CD14-positive monocyte (primary cell): ENCODE measurements around the gene SPINT3. TPM values are rescaled to one million over a fixed set of nuclear protein-coding genes. Genes with fewer than 3 reads are reported as not detected.
A peak's percentile ranks its signal among the peaks of the same experiment; 100 is the strongest.

Source experiments
- DNase-seq, 3 donors: peaks; one replicate each; pipeline ENCODE4 v3.0.0-alpha.2; 2011 to 2022
- H2AFZ ChIP-seq: 2 replicates; pipeline ENCODE4 v1.6.0; 2012; ENCODE audit warnings: mild to moderate bottlenecking, low read depth, low read length, inconsistent platforms; ENCODE audit not compliant: insufficient read depth, poor library complexity, severe bottlenecking
- H3K27ac ChIP-seq, 2 donors: 1 replicate in 1 of 2; 2 replicates in 1 of 2; pipeline ENCODE4 v1.5.1; 2012 to 2013; ENCODE audit warnings: low read length in 2 of 2, control low read depth in 1 of 2, inconsistent platforms in 1 of 2, low read depth in 1 of 2, mild to moderate bottlenecking in 1 of 2
- H3K27me3 ChIP-seq, 2 donors: one replicate each; pipeline versions ENCODE4 v1.6.0 to v1.6.1; 2011 to 2013; ENCODE audit warnings: low read length in 2 of 2; ENCODE audit not compliant: control insufficient read depth in 2 of 2, insufficient read depth in 2 of 2
- H3K36me3 ChIP-seq, 2 donors: replicated peaks in 1 of 2; 1 replicate in 1 of 2; 2 replicates in 1 of 2; pipeline versions ENCODE4 v1.5.1 to v1.6.1; 2012 to 2013; ENCODE audit warnings: low read length in 2 of 2, control low read depth in 1 of 2, inconsistent platforms in 1 of 2, mild to moderate bottlenecking in 1 of 2; ENCODE audit not compliant: insufficient read depth in 2 of 2, control insufficient read depth in 1 of 2
- H3K4me1 ChIP-seq, 2 donors: 1 replicate in 1 of 2; 2 replicates in 1 of 2; pipeline versions ENCODE4 v1.5.1 to v1.6.1; 2012 to 2013; ENCODE audit warnings: low read length in 2 of 2, control low read depth in 1 of 2, inconsistent platforms in 1 of 2, mild to moderate bottlenecking in 1 of 2, moderate library complexity in 1 of 2; ENCODE audit not compliant: insufficient read depth in 2 of 2, control insufficient read depth in 1 of 2
- H3K4me2 ChIP-seq: replicated peaks from 2 replicates; pipeline ENCODE3; 2012; ENCODE audit warnings: low read length, moderate library complexity, mild to moderate bottlenecking; ENCODE audit not compliant: poor library complexity, severe bottlenecking; ENCODE audit errors: extremely low read depth
- H3K4me3 ChIP-seq, 3 experiments: fragments of 200-600 bp in 1 of 3; sonication (generic) in 1 of 3; replicated peaks in 1 of 3; 1 replicate in 2 of 3; 2 replicates in 1 of 3; pipeline ENCODE4 v1.5.1; 2011 to 2013; ENCODE audit warnings: low read length in 3 of 3, mild to moderate bottlenecking in 3 of 3, control low read depth in 2 of 3, low read depth in 2 of 3, inconsistent platforms in 1 of 3, moderate library complexity in 1 of 3
- H3K79me2 ChIP-seq: 2 replicates; pipeline ENCODE4 v1.6.0; 2012; ENCODE audit warnings: mild to moderate bottlenecking, control low read depth, inconsistent platforms, low read length, moderate library complexity; ENCODE audit not compliant: insufficient read depth
- H3K9ac ChIP-seq: 2 replicates; pipeline ENCODE4 v1.6.0; 2017; ENCODE audit warnings: low read length, mild to moderate bottlenecking; ENCODE audit not compliant: insufficient read depth, poor library complexity, severe bottlenecking
- H3K9me3 ChIP-seq, 2 donors: replicated peaks in 1 of 2; 1 replicate in 1 of 2; 2 replicates in 1 of 2; pipeline versions ENCODE4 v1.5.1 to v1.6.1; 2012 to 2013; ENCODE audit warnings: low read length in 2 of 2, control low read depth in 1 of 2; ENCODE audit not compliant: control insufficient read depth in 1 of 2, insufficient read depth in 1 of 2
- H4K20me1 ChIP-seq: 2 replicates; pipeline ENCODE4 v1.6.0; 2012; ENCODE audit warnings: mild to moderate bottlenecking, low read length, control low read depth, moderate library complexity; ENCODE audit not compliant: insufficient read depth
- H3K27ac Mint-ChIP-seq, 7 donors: one replicate each; pipeline ENCODE4 v1.8.0; 2020; ENCODE audit warnings: mild to moderate bottlenecking in 7 of 7, mixed read lengths in 7 of 7, moderate library complexity in 6 of 7, inconsistent platforms in 2 of 7
- H3K27me3 Mint-ChIP-seq, 3 donors: one replicate each; pipeline ENCODE4 v1.8.0; 2021 to 2022; ENCODE audit warnings: low read depth in 3 of 3, mild to moderate bottlenecking in 3 of 3, mixed read lengths in 3 of 3, moderate library complexity in 3 of 3, inconsistent platforms in 1 of 3
- H3K36me3 Mint-ChIP-seq, 2 donors: one replicate each; pipeline ENCODE4 v1.8.0; 2020; ENCODE audit warnings: mixed read lengths in 2 of 2, inconsistent platforms in 1 of 2, mild to moderate bottlenecking in 1 of 2
- H3K4me1 Mint-ChIP-seq: one replicate; pipeline ENCODE4 v1.8.0; 2020; ENCODE audit warnings: mild to moderate bottlenecking, mixed read lengths
- H3K4me3 Mint-ChIP-seq, 2 donors: one replicate each; pipeline ENCODE4 v1.8.0; 2020; ENCODE audit warnings: mild to moderate bottlenecking in 2 of 2, mixed read lengths in 2 of 2, moderate library complexity in 1 of 2
- H3K9me3 Mint-ChIP-seq, 7 donors: one replicate each; pipeline ENCODE4 v1.8.0; 2020 to 2022; ENCODE audit warnings: mixed read lengths in 7 of 7, mild to moderate bottlenecking in 6 of 7, moderate library complexity in 6 of 7, inconsistent platforms in 2 of 7
- WGBS: methylation state at CpG from one replicate; pipeline ENCODE4 v1.1.5; 2013; ENCODE audit warnings: missing lambda C conversion rate; ENCODE audit not compliant: insufficient coverage; 5-methylcytosine and 5-hydroxymethylcytosine counted together
- intact Hi-C, 2 donors: fragments of 100-400 bp; cut with micrococcal nuclease; formaldehyde crosslinking; loops; one replicate each; pipeline versions ENCODE4 v1.15.0 to v1.15.1; 2023
- polyA plus RNA-seq, 3 donors: library from polyadenylated mRNA; depleted of rRNA in 1 of 3; unstranded in 2 of 3; stranded (reverse) in 1 of 3; fragments of 300-500 nt in 2 of 3; fragments of >200 nt in 1 of 3; fragmentation: Illumina TruSeq in 2 of 3; gene quantifications; 1 replicate in 2 of 3; 2 replicates in 1 of 3; pipeline ENCODE4 v1.2.3, GENCODE V29; 2012 to 2021
- TF ChIP-seq, protein P1 (sequence below): fragments of 200-600 bp; IDR thresholded peaks from one replicate; pipeline ENCODE4 v1.8.0; 2022; ENCODE audit warnings: antibody characterized with exemption, mild to moderate bottlenecking

SPINT3 gene
- polyA plus RNA-seq, 3 donors = not detected

DNA sequence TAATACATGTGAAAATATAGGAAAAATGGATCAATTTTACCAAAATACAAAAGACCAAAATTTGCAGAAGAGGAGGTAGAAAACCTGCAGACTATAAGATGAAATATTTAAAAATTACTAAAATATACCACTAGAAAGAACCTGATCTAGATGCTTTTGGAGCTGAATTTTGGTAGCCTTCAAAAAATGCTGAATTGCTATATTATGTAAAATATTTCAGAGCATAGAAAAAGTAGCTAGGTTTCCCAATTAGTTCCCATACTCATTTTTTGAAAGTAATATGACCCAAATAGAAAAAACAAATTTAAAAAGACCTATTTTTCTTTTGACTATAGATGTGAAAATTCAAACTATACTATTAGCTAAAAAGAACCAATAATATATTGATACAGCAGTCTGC is 35.3 kb upstream of the SPINT3 start:
- Mint-ChIP-seq H3K4me1 (no peaks in the 10 kb centered on the region), H3K9me3 (peaks cover 0 to 4% (median 3%) of the 10 kb centered on the region in 7 donors), H3K4me3 (no peak overlapping the region), H3K36me3 (no peaks in the 10 kb centered on the region), H3K27me3 (peaks cover 6 to 25% (median 6%) of the 10 kb centered on the region in 3 donors), H3K27ac (no peak overlapping the region)
- Histone ChIP-seq H3K27me3 (peaks cover 2% of the 10 kb centered on the region in 2 donors), H3K79me2 (no peaks in the 10 kb centered on the region), H2AFZ (no peak overlapping the region), H3K4me3 (no peak overlapping the region), H3K9ac (no peak overlapping the region), H3K9me3 (no peaks in the 10 kb centered on the region), H3K36me3 (no peaks in the 10 kb centered on the region), H4K20me1 (no peaks in the 10 kb centered on the region), H3K4me1 (no peaks in the 10 kb centered on the region), H3K27ac (no peak overlapping the region), H3K4me2 (no peak overlapping the region)
- TF ChIP-seq, protein P1, sequence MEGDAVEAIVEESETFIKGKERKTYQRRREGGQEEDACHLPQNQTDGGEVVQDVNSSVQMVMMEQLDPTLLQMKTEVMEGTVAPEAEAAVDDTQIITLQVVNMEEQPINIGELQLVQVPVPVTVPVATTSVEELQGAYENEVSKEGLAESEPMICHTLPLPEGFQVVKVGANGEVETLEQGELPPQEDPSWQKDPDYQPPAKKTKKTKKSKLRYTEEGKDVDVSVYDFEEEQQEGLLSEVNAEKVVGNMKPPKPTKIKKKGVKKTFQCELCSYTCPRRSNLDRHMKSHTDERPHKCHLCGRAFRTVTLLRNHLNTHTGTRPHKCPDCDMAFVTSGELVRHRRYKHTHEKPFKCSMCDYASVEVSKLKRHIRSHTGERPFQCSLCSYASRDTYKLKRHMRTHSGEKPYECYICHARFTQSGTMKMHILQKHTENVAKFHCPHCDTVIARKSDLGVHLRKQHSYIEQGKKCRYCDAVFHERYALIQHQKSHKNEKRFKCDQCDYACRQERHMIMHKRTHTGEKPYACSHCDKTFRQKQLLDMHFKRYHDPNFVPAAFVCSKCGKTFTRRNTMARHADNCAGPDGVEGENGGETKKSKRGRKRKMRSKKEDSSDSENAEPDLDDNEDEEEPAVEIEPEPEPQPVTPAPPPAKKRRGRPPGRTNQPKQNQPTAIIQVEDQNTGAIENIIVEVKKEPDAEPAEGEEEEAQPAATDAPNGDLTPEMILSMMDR = no peak
- intact Hi-C loops = no loop called here
- no peak for DNase-seq

DNA sequence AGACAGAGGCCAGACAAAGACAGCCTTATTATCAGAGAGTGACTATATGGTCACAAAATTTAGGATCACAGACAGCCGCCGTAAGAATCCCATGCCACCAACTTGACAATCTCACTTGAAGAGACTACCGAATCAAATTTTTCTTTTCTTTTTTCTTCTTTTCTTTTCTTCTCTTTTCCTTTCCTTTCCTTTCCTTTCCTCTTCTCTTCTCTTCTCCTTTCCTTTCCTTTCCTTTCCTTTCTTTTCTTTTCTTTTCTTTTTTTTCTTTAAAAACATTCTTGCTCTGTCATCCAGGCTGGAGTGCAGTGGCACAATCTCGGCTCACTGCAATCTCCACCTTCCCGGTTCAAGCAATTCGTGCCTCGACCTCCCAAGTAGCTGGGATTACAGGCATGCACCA is 33.0 kb upstream of the SPINT3 start:
- Mint-ChIP-seq H3K27ac (no peak overlapping the region), H3K36me3 (no peaks in the 10 kb centered on the region), H3K9me3 (peaks cover 0 to 4% (median 0%) of the 10 kb centered on the region in 7 donors), H3K4me3 (peak overlapping the region in 1 of 2 donors; percentile 39), H3K4me1 (no peaks in the 10 kb centered on the region), H3K27me3 (peaks cover 4 to 32% (median 5%) of the 10 kb centered on the region in 3 donors)
- H3K4me3 ChIP-seq = no peak overlapping the region
- no peaks in the 10 kb centered on the region for H3K79me2 ChIP-seq
- H3K36me3 ChIP-seq = no peaks in the 10 kb centered on the region
- DNase-seq = no peak
- no peak overlapping the region for H3K9ac ChIP-seq
- H3K4me2 ChIP-seq = no peak overlapping the region
- H2AFZ ChIP-seq = no peak overlapping the region
- no peaks in the 10 kb centered on the region for H3K9me3 ChIP-seq
- H3K27ac ChIP-seq = no peak overlapping the region
- H4K20me1 ChIP-seq = no peaks in the 10 kb centered on the region
- TF ChIP-seq, protein P1 = no peak
- H3K27me3 ChIP-seq = peaks cover 2% of the 10 kb centered on the region in 2 donors
- intact Hi-C loops = no loop called here
- no peaks in the 10 kb centered on the region for H3K4me1 ChIP-seq
- 90% methylated on average over 3 of the region's 7 CpGs for WGBS
